CD4-positive, alpha-beta T cell treated with Interferon alpha-2 for 1 hour (primary cell): ENCODE results near the gene MRI1.
"Not testable (repeated sequence)": the region's sequence is repeated elsewhere in the genome, so short reads cannot be mapped to it uniquely, and the experiment has no call there.

Experiments used
- DNase-seq, 2 donors: peaks; one replicate each; pipeline ENCODE4 v3.0.0-alpha.2; 2020 to 2022

Gene MRI1

DNA sequence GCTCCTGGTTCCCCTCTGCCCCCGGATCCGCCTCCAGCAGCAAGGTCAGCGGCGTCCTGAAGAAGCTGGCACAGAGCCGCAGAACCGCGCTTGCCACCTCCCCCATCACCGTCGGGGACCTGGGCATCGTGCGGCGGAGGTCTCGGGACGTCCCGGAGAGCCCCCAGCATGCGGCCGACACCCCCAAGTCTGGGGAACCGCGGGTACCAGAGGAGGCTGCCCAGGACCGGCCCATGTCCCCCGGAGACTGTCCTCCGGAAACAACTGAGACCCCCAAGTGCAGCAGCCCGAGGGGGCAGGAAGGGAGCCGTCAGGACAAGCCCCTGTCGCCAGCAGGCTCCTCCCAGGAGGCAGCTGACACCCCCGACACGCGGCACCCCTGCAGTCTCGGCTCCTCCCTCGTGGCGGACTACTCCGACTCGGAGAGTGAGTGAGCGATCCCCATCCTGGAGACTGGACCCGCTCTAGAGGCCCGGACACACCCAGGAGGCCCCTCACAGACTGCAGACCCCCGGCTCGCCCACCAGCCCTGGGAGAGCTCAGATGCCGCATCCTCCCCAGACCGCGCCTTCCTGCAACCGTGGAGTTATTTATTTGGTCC is 1.6 kb upstream of the MRI1 start:
- no peak for DNase-seq

- DNase-seq: no peak
Measured at GRCh38 chr19:13763265-13763664, 1.1 kb upstream of the MRI1 start.

GRCh38 chr19:13764821-13765394 is 586 bp downstream of the MRI1 start:
- DNase-seq: peak in 1 of 2 donors; percentile 40

DNA sequence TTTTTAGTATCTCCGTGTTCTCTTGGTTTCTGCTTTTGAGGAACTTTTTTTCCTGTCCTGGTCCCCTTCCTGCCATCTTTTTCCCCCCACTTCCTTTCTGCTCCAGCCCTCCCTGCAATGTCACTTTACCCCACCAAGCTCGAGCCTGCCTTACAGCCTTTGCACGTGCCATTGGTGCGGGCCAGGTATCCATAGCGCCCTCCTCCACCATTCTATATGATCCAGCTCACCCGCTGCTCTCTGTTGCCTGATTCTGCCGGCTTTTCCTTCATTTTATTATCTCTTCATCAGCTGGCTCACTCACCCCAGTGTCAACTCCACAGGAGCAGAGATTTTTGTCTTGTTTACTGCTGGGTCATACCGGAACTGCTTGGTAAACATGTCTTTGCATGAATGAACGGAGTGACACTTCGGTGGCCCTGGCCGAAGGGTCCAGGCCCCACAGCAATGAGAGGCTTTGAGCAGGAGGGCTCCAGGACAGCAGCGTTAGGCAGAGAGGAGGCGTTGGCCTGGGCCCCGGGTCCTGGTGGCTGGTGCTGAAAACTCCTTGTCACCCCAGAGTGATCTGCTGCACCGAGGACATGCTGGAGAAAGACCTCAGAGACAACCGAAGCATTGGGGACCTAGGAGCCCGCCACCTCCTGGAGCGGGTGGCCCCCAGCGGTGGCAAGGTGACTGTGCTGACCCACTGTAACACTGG is 1.2 kb downstream of the MRI1 start:
- DNase-seq: no peak

GRCh38 chr19:13766095-13766481 is 1.8 kb downstream of the MRI1 start:
- no peak for DNase-seq

- DNase-seq: no peak
Measured at GRCh38 chr19:13768510-13768909, 4.2 kb downstream of the MRI1 start.

DNA sequence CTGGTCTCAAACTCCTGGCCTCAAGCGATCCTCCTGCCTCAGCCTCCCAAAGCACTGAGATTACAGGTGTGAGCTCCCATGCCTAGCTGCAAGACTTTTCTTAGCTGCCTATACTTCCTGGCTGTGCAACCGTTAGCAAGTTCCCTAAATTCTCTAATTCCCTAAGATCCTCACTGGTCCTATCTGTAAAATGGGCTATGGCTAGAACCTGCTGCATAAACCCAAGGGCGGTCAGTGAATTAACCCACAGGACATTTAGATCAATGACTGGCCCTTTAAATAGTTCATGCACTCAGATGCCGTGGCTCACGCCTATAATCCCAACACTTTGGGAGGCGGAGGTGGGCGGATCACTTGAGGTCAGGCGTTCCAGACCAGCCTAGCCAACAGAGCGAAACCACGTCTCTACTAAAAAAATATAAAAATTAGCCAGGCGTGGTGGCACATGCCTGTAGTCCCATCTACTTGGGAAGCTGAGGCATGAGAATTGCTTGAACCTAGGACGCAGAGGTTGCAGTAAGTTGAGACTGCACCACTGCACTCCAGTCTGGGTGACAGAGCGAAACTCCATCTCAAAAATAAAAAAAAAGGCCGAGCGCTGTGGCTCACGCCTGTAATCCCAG is 5.8 kb downstream of the MRI1 start:
- no peak for DNase-seq

GRCh38 chr19:13774217-13775191 is 10.2 kb downstream of the MRI1 start, which contains the start of gene C19orf53:
Gene C19orf53 (plus strand): TSS chr19:13774456. CDS start chr19:13774478, 22 bp downstream.
- DNase-seq: peak; percentile 87 to 91

DNA sequence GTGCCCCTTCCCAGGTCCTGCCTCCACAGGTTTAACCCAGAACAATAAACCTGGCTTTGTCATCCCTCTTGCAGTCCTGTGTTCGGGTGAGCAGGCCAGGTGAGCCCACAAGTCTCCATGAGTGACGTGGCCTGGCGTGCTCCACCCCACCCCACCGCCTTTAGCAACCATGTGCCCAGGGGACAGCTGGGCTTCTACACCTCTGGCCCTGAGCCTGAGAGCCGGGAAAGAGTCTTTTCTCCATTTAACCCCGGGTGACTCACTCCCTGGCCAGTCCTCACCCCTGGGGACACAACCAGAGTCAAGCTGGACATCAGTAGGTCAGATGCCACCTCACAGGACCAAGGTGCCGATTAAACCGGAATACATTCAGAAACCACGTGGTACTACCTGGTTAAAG is 14.1 kb downstream of the MRI1 start:
- no peak for DNase-seq

DNA sequence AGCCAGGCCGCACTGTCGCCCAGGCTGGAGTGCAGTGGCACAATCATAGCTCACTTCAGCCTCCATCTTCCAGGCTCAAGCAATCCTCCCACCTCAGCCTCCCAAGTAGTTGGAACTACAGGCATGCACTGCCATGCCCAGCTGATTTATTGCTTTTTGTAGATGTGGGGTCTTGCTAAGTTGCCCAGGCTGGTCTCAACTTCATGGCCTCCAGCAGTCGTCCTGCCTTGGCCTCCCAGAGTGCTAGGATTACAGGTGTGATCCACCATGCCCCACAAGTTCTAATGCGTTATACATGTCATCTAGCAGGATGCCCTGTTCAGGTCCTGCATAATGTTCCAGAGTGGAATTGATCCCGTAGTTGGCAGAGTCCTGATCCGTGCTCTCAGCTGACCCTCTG is 14.5 kb downstream of the MRI1 start:
- no peak for DNase-seq

- not testable (repeated sequence) for DNase-seq
Measured at GRCh38 chr19:13779794-13780193, 15.5 kb downstream of the MRI1 start.

DNA sequence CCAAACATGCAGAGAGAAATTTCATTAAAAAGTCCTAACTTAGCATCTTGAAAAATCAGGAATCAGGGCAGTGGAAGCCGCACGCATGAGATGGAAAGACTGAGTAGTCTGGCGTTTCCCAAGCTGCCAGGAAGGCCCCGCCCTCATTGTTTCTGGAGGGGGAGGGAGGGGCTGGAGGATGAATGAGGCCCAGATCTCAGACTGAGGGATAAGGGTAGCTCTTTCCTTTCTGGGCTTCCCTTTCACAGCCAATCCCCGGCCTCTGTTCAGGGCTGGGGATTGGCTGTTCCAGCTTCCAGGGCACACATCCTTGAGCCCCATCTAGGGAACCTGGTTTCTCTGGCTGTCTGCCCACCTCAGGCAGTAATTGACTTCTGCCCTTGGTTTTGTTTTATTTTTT is 17.2 kb downstream of the MRI1 start:
- DNase-seq: no peak

DNA sequence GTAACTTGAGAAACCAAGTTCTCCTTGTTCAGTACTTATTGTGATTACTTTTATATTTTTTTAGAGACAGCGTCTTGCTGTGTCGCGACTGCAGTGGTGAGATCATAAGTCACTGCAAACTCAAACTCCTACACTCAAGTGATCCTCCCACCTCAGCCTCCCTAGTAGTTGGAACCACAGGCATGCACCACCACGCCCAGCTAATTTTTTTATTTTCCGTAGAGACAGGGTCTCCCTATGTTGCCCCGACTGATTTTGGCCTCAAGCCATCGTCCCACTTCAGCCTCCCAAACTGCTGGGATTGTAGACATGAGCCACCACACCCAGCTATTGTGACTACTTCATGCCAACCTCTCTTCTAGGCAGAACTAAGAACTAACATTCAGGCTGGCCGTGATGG is 18.2 kb downstream of the MRI1 start:
- no peak for DNase-seq

GRCh38 chr19:13783565-13784500 is 19.5 kb downstream of the MRI1 start:
- no peak for DNase-seq

GRCh38 chr19:13784731-13785452 is 20.6 kb downstream of the MRI1 start:
- DNase-seq: peak; percentile 68 to 78

DNA sequence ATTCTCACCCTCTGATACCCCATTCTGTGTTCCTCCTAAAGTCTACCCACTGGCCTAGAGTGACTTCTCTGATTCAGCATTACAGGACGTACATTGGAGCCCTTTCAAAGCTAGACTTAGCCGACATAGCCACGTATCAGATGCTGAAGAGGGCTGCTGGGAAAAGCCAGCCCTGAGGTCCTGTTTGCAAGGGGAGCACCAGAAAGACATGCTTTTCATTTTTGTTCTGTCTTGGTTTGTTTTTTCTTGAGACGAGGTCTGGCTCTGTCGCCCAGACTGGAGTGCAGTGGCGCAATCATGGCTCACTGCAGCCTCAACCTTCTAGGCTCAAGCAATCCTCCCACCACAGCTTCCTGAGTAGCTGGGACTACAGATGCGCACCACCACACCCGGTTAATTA is 24.7 kb downstream of the MRI1 start:
- peak; percentile 33 to 57 for DNase-seq

- DNase-seq: peak; percentile 54 to 73
Measured at GRCh38 chr19:13790354-13790753, 26.0 kb downstream of the MRI1 start.

- not testable (repeated sequence) for DNase-seq
Measured at GRCh38 chr19:13793317-13793716, 29.0 kb downstream of the MRI1 start.

GRCh38 chr19:13794398-13794756 is 30.1 kb downstream of the MRI1 start:
- DNase-seq: no peak

- DNase-seq: peak; percentile 96 to 97
Measured at GRCh38 chr19:13794757-13795589, 30.7 kb downstream of the MRI1 start, which contains the start of gene ZSWIM4. Gene ZSWIM4 (plus strand): TSS chr19:13795443. CDS start chr19:13795649, 206 bp downstream.
